A549 (cell line): ENCODE measurements around the gene EXOSC7. TPM values are rescaled to one million over a fixed set of nuclear protein-coding genes. Genes with fewer than 3 reads are reported as not detected.

Experiments used
- ATAC-seq, 2 experiments: fragments of 200-7000 bp in 1 of 2; fragments of >200 bp in 1 of 2; cut with Nextera tagmentation in 1 of 2; cut with Tn5 transposase in 1 of 2; 3 replicates each; pipeline versions ENCODE4 v1.8.0 to v1.9.1; 2018 to 2020; ENCODE audit warnings: mild to moderate bottlenecking in 1 of 2, moderate library complexity in 1 of 2
- CTCF ChIA-PET: fragments of 300-600 bp; sonication (Branson Sonifier 250); formaldehyde crosslinking; extraction: SDS; loops from one replicate; lab custom pipeline; 2021; ENCODE audit warnings: antibody characterized with exemption, inconsistent platforms; lab: Yijun Ruan, JAX
- POLR2A ChIA-PET: fragments of 350-600 bp; formaldehyde crosslinking; extraction: SDS; loops from one replicate; lab custom pipeline; 2021; ENCODE audit warnings: antibody characterized with exemption, inconsistent platforms; lab: Yijun Ruan, JAX
- DNase-seq, 2 experiments: peaks; one replicate each; pipeline versions ENCODE4 v3.0.0 to v3.0.0-alpha.2; 2011 to 2016; ENCODE audit warnings: low read depth in 1 of 2, low spot score in 1 of 2
- FAIRE-seq: peaks from 2 replicates; lab custom pipeline; 2011; peaks lifted over from hg19 to GRCh38; lab: Jason Lieb, UNC
- H3K27ac ChIP-seq, 2 experiments: fragments of >200 bp; sonication (Bioruptor Twin); formaldehyde crosslinking; 3 replicates each; pipeline ENCODE4 v1.5.1; 2016 to 2017
- H3K4me1 ChIP-seq: fragments of >200 bp; sonication (Bioruptor Twin); formaldehyde crosslinking; 3 replicates; pipeline ENCODE4 v1.6.1; 2016
- H3K4me2 ChIP-seq: fragments of >200 bp; sonication (Bioruptor Twin); formaldehyde crosslinking; 3 replicates; pipeline ENCODE4 v1.6.1; 2016
- H3K4me3 ChIP-seq: fragments of >200 bp; sonication (Bioruptor Twin); formaldehyde crosslinking; 3 replicates; pipeline ENCODE4 v1.5.1; 2016
- H3K9me3 ChIP-seq: fragments of >200 bp; sonication (Bioruptor Twin); formaldehyde crosslinking; 3 replicates; pipeline ENCODE4 v1.6.1; 2016
- CBX8 ChIP-seq: fragments of 200-600 bp; sonication (generic); IDR thresholded peaks from 2 replicates; pipeline ENCODE4 v1.6.1; 2016
- CTCF ChIP-seq: fragments of >200 bp; sonication (Bioruptor Twin); formaldehyde crosslinking; IDR thresholded peaks from 3 replicates; pipeline ENCODE4 v1.5.1; 2016
- E2F6 ChIP-seq: IDR thresholded peaks from 2 replicates; pipeline ENCODE4 v1.6.1; 2012; ENCODE audit warnings: low read depth, borderline replicate concordance
- FOSB ChIP-seq: fragments of 250-450 bp; sonication (Bioruptor Pico); IDR thresholded peaks from 2 replicates; pipeline ENCODE4 v1.5.0; 2020; ENCODE audit warnings: mild to moderate bottlenecking, moderate library complexity
- FOXS1 ChIP-seq: fragments of 250-450 bp; sonication (Bioruptor Pico); IDR thresholded peaks from 2 replicates; pipeline ENCODE4 v1.5.0; 2020; ENCODE audit warnings: mild to moderate bottlenecking, moderate library complexity
- GATA3 ChIP-seq: IDR thresholded peaks from 2 replicates; pipeline ENCODE4 v1.6.1; 2012; ENCODE audit warnings: borderline replicate concordance
- HDAC2 ChIP-seq: fragments of 200-600 bp; sonication (generic); IDR thresholded peaks from 2 replicates; pipeline ENCODE4 v1.6.1; 2016
- HOXA7 ChIP-seq: fragments of 250-450 bp; sonication (Bioruptor Pico); IDR thresholded peaks from 2 replicates; pipeline ENCODE4 v1.5.0; 2020; ENCODE audit warnings: mild to moderate bottlenecking, moderate library complexity
- HOXB5 ChIP-seq: fragments of 250-450 bp; sonication (Bioruptor Pico); IDR thresholded peaks from 2 replicates; pipeline ENCODE4 v1.5.0; 2020; ENCODE audit warnings: mild to moderate bottlenecking, moderate library complexity
- KDM1A ChIP-seq: fragments of 200-600 bp; sonication (generic); IDR thresholded peaks from 2 replicates; pipeline ENCODE4 v1.6.1; 2016; ENCODE audit warnings: low read depth, mild to moderate bottlenecking
- KDM5A ChIP-seq: fragments of 200-600 bp; sonication (generic); IDR thresholded peaks from 2 replicates; pipeline ENCODE4 v1.6.1; 2016; ENCODE audit warnings: antibody characterized with exemption, mild to moderate bottlenecking
- NPAS2 ChIP-seq: fragments of 250-450 bp; sonication (Bioruptor Pico); IDR thresholded peaks from 2 replicates; pipeline ENCODE4 v1.8.0; 2022; ENCODE audit warnings: mild to moderate bottlenecking, moderate library complexity, borderline replicate concordance
- NR3C1 ChIP-seq: fragments of >200 bp; sonication (Bioruptor Twin); formaldehyde crosslinking; IDR thresholded peaks from 3 replicates; pipeline ENCODE4 v1.6.1; 2017
- RAD21 ChIP-seq, 2 experiments: fragments of >200 bp in 1 of 2; sonication (Bioruptor Twin) in 1 of 2; formaldehyde crosslinking in 1 of 2; IDR thresholded peaks in 1 of 2; conservative IDR thresholded peaks in 1 of 2; 2 replicates in 1 of 2; 3 replicates in 1 of 2; pipeline ENCODE4 v1.6.1; 2012 to 2018; ENCODE audit warnings: inconsistent platforms in 1 of 2
- RARB ChIP-seq: fragments of 250-450 bp; sonication (Bioruptor Pico); IDR thresholded peaks from 2 replicates; pipeline ENCODE4 v1.8.0; 2021; ENCODE audit warnings: mild to moderate bottlenecking, moderate library complexity
- RCOR1 ChIP-seq: fragments of 150-350 bp; IDR thresholded peaks from 2 replicates; pipeline ENCODE4 v1.6.1; 2014; ENCODE audit warnings: antibody characterized with exemption, low read length, low read depth
- SREBF2 ChIP-seq: fragments of 450-650 bp; IDR thresholded peaks from 2 replicates; pipeline ENCODE4 v1.6.1; 2014; ENCODE audit warnings: mild to moderate bottlenecking, moderate library complexity
- TFCP2L1 ChIP-seq: fragments of 250-450 bp; sonication (Bioruptor Pico); IDR thresholded peaks from 2 replicates; pipeline ENCODE4 v1.5.0; 2021; ENCODE audit warnings: mild to moderate bottlenecking
- ZC3H11A ChIP-seq: fragments of 450-650 bp; IDR thresholded peaks from 2 replicates; pipeline ENCODE4 v1.6.1; 2014; ENCODE audit warnings: antibody characterized with exemption, mild to moderate bottlenecking
- ZFP36 ChIP-seq: fragments of 450-650 bp; IDR thresholded peaks from 2 replicates; pipeline ENCODE4 v1.6.1; 2014; ENCODE audit warnings: borderline replicate concordance; ENCODE audit not compliant: partially characterized antibody
- ZSCAN20 ChIP-seq: fragments of 250-450 bp; sonication (Bioruptor Pico); IDR thresholded peaks from 2 replicates; pipeline ENCODE4 v1.8.0; 2022; ENCODE audit warnings: mild to moderate bottlenecking, moderate library complexity
- WGBS: methylation state at CpG from one replicate; pipeline ENCODE4 v1.1.6; 2017; ENCODE audit errors: missing lambda C conversion rate; 5-methylcytosine and 5-hydroxymethylcytosine counted together
- polyA plus RNA-seq, 4 experiments: library from polyadenylated mRNA; depleted of rRNA in 3 of 4; stranded (reverse); fragments of >200 nt; fragmentation: RNase III in 1 of 4; extraction: RNeasy Plus Mini Kit Qiagen cat#74134 plus additional on column Dnase treatment in 1 of 4; gene quantifications; 2 replicates in 3 of 4; 3 replicates in 1 of 4; pipeline ENCODE4 v1.2.3, GENCODE V29; 2011 to 2017
- TF ChIP-seq, protein P1 (sequence below): fragments of 200-600 bp; sonication (generic); IDR thresholded peaks from 2 replicates; pipeline ENCODE4 v1.6.1; 2016; ENCODE audit warnings: antibody characterized with exemption, mild to moderate bottlenecking, moderate library complexity
- TF ChIP-seq, protein P2 (sequence below): IDR thresholded peaks from 2 replicates; pipeline ENCODE4 v1.6.1; 2012
- TF ChIP-seq, protein P3 (sequence below): fragments of 150-350 bp; IDR thresholded peaks from 2 replicates; pipeline ENCODE4 v1.6.1; 2014; ENCODE audit warnings: low read depth, mild to moderate bottlenecking, low read length

EXOSC7 gene
- polyA plus RNA-seq, 2 of the 4 experiments (the other 2 are of a cell fraction), result 59.1 to 68.4 TPM

- TF ChIP-seq, protein P1, sequence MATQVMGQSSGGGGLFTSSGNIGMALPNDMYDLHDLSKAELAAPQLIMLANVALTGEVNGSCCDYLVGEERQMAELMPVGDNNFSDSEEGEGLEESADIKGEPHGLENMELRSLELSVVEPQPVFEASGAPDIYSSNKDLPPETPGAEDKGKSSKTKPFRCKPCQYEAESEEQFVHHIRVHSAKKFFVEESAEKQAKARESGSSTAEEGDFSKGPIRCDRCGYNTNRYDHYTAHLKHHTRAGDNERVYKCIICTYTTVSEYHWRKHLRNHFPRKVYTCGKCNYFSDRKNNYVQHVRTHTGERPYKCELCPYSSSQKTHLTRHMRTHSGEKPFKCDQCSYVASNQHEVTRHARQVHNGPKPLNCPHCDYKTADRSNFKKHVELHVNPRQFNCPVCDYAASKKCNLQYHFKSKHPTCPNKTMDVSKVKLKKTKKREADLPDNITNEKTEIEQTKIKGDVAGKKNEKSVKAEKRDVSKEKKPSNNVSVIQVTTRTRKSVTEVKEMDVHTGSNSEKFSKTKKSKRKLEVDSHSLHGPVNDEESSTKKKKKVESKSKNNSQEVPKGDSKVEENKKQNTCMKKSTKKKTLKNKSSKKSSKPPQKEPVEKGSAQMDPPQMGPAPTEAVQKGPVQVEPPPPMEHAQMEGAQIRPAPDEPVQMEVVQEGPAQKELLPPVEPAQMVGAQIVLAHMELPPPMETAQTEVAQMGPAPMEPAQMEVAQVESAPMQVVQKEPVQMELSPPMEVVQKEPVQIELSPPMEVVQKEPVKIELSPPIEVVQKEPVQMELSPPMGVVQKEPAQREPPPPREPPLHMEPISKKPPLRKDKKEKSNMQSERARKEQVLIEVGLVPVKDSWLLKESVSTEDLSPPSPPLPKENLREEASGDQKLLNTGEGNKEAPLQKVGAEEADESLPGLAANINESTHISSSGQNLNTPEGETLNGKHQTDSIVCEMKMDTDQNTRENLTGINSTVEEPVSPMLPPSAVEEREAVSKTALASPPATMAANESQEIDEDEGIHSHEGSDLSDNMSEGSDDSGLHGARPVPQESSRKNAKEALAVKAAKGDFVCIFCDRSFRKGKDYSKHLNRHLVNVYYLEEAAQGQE, result no peak
- TF ChIP-seq RCOR1 (no peak), SREBF2 (no peak), FOXS1 (CRISPR knock-in tag) (no peak), HOXA7 (CRISPR knock-in tag) (no peak)
- TF ChIP-seq, all 56 proteins: peak for 0
Measured at GRCh38 chr3:44969828-44970179, 6.2 kb upstream of the EXOSC7 start (continued).

DNA sequence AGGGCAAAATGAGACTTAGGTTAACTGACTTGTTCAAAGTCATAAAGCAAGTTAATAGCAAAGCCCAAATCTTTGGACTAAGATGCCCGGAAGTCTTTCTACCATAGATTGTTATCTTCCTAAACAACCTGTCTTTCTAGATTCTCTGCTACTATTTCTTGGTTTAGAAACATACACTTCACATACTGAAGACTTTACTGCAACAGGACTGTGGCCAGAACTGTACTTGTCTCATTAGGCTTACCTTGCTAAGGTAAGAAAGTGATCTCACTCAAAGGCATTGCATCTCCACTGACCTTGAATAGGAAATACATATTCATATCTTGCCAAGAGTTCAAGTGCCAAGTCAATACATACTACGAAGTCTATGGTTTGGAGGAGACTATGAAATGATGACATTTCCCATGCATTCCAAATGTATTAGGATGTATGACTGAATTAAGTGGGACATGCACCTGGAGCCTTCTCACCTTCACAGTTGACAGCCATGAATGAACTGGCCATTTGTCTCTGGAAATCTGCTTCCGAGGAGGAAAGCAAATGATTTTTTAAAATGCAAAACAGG lies 5.0 kb upstream of the EXOSC7 start:
- Histone ChIP-seq H3K4me2 (no peak overlapping the region), H3K9me3 (no peaks in the 10 kb centered on the region), H3K27ac (no peak overlapping the region), H3K4me3 (no peak overlapping the region), H3K4me1 (peaks cover 12% of the 10 kb centered on the region; the same call in 2 of the 3 replicates)
- DNase-seq (no peak), FAIRE-seq (no peak), ATAC-seq (no peak)
- ChIA-PET CTCF (no interaction called here), POLR2A (no interaction called here)
- WGBS, result 85% methylated on average over 3 of the region's 3 CpGs
- TF ChIP-seq, protein P2, sequence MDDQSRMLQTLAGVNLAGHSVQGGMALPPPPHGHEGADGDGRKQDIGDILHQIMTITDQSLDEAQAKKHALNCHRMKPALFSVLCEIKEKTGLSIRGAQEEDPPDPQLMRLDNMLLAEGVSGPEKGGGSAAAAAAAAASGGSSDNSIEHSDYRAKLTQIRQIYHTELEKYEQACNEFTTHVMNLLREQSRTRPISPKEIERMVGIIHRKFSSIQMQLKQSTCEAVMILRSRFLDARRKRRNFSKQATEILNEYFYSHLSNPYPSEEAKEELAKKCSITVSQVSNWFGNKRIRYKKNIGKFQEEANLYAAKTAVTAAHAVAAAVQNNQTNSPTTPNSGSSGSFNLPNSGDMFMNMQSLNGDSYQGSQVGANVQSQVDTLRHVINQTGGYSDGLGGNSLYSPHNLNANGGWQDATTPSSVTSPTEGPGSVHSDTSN, result no peak
- no peak for TF ChIP-seq KDM1A
- no peak for TF ChIP-seq GATA3
- no peak for TF ChIP-seq ZFP36
- TF ChIP-seq RARB (CRISPR knock-in tag), result no peak
- TF ChIP-seq CTCF, result no peak
- TF ChIP-seq HOXB5 (CRISPR knock-in tag), result no peak
- no peak for TF ChIP-seq CBX8
- TF ChIP-seq, protein P3, sequence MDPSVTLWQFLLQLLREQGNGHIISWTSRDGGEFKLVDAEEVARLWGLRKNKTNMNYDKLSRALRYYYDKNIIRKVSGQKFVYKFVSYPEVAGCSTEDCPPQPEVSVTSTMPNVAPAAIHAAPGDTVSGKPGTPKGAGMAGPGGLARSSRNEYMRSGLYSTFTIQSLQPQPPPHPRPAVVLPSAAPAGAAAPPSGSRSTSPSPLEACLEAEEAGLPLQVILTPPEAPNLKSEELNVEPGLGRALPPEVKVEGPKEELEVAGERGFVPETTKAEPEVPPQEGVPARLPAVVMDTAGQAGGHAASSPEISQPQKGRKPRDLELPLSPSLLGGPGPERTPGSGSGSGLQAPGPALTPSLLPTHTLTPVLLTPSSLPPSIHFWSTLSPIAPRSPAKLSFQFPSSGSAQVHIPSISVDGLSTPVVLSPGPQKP, result no peak
- no peak for TF ChIP-seq SREBF2
- TF ChIP-seq RAD21 (conservative IDR thresholded peaks at IDR 0.05 in 1 of 2, IDR thresholded peaks at IDR 0.05 in 1 of 2), result no peak
- no peak for TF ChIP-seq ZC3H11A
- no peak for TF ChIP-seq NR3C1

DNA sequence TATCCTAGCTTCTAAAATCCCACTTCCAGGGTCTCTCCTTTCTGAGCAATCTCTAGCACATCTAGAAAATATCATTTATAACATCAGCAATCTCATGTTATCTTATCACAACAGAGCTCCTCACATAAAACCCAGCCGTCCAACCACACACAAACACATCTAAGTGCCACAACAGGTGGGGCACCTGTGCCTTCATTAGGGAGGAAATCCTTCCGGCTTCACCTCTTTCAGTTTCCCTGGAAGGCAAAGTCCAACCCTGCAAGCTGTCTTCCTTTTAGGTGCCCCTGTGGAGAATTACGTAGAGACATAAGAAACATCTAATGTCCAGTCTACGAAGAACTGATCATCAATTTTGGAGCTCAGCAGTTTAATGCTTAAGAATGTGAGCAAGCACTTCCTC lies 1.6 kb upstream of the EXOSC7 start:
- no peaks in the 10 kb centered on the region for H3K9me3 ChIP-seq
- 93% methylated on average over 4 of the region's 4 CpGs for WGBS
- H3K4me3 ChIP-seq, result peak overlapping the region; percentile 87; the same call in 1 of the 3 replicates
- DNase-seq (no peak), FAIRE-seq (no peak), ATAC-seq (no peak)
- ChIA-PET POLR2A (no interaction called here), CTCF (interaction anchor here (1.3 kb wide), 1 partner anchor 13 kb away, joined by 3 read pairs; no protein-coding TSS in a partner anchor)
- 0 out of 6 replicates have a peak overlapping the region, but pooled peaks of 1 of the 2 experiments have one; percentile 97 for H3K27ac ChIP-seq
- peak overlapping the region; percentile 70 for H3K4me2 ChIP-seq
- H3K4me1 ChIP-seq, result peaks cover 13% of the 10 kb centered on the region; the same call in 2 of the 3 replicates
- TF ChIP-seq KDM5A (no peak), RCOR1 (no peak), HDAC2 (no peak), E2F6 (no peak), NPAS2 (CRISPR knock-in tag) (no peak), FOSB (CRISPR knock-in tag) (no peak), ZSCAN20 (CRISPR knock-in tag) (no peak), TFCP2L1 (CRISPR knock-in tag) (no peak), CBX8 (no peak)
- TF ChIP-seq, protein P1, result no peak
